SK-N-SH (cell line): Measurements from ENCODE around the gene CDC42SE1.

Source experiments
- EP300 ChIP-seq, 2 experiments: IDR thresholded peaks; 2 replicates each; pipeline versions ENCODE4 v1.4.0 to v1.6.1; 2012; ENCODE audit warnings: borderline replicate concordance in 1 of 2, low read depth in 1 of 2, low read length in 1 of 2
- EZH2phosphoT487 ChIP-seq: fragments of 200-600 bp; sonication (generic); IDR thresholded peaks from 2 replicates; pipeline ENCODE4 v1.6.1; 2017; ENCODE audit warnings: low read depth, mixed run types, mild to moderate bottlenecking, antibody characterized with exemption, moderate library complexity, borderline replicate concordance
- FOSL2 ChIP-seq: IDR thresholded peaks from 2 replicates; pipeline ENCODE4 v1.4.0; 2012; ENCODE audit warnings: low read depth, mild to moderate bottlenecking, moderate library complexity, borderline replicate concordance
- JUND ChIP-seq: IDR thresholded peaks from 2 replicates; pipeline ENCODE4 v1.4.0; 2012
- MXI1 ChIP-seq: IDR thresholded peaks from 2 replicates; pipeline ENCODE4 v1.6.1; 2012; ENCODE audit warnings: mild to moderate bottlenecking, low read depth, low read length, improper control_type of control experiment
- NRF1 ChIP-seq: IDR thresholded peaks from 2 replicates; pipeline ENCODE4 v1.6.1; 2012; ENCODE audit warnings: low read depth, mild to moderate bottlenecking, low read length
- POLR2AphosphoS5 ChIP-seq: IDR thresholded peaks from 2 replicates; pipeline ENCODE4 v1.6.1; 2012; ENCODE audit warnings: low read depth, low read length
- RCOR1 ChIP-seq: fragments of 150-350 bp; IDR thresholded peaks from 2 replicates; pipeline ENCODE4 v1.6.1; 2017; ENCODE audit warnings: antibody characterized with exemption, low read length
- TAF1 ChIP-seq: IDR thresholded peaks from 2 replicates; pipeline ENCODE4 v1.6.1; 2012; ENCODE audit warnings: low read depth, mild to moderate bottlenecking, low read length, moderate library complexity, borderline replicate concordance
- YY1 ChIP-seq: IDR thresholded peaks from 2 replicates; pipeline ENCODE4 v1.4.0; 2012; ENCODE audit warnings: low read depth, mild to moderate bottlenecking
- TF ChIP-seq, protein P1 (sequence below): fragments of 200-600 bp; sonication (generic); IDR thresholded peaks from 2 replicates; pipeline ENCODE4 v1.6.1; 2017; ENCODE audit warnings: antibody characterized with exemption, mild to moderate bottlenecking, moderate library complexity
- TF ChIP-seq, protein P2 (sequence below): IDR thresholded peaks from 2 replicates; pipeline ENCODE4 v1.4.0; 2012; ENCODE audit warnings: low read depth, borderline replicate concordance

DNA sequence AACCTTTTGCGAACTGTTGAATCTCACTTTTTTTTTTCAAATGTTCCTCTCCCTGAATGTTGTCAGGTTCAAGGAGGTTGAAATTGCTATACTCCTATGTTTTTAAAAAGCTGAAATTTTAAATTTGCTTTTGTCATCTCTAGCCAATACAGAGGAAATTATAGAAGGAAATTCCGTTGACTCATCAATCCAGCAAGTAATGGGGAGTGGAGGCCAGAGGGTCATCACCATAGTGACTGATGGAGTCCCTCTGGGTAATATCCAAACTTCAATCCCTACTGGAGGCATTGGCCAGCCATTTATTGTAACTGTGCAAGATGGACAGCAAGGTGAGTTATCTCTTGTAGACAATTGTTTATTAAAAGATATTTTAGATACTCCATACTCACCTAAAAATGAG, 47.5 kb upstream of the CDC42SE1 start:
- no peak for TF ChIP-seq EP300 (IDR thresholded peaks at IDR 0.05; ENCODE audit: borderline replicate concordance in 1 of 2, low read depth in 1 of 2, low read length in 1 of 2)
- TF ChIP-seq, protein P1, sequence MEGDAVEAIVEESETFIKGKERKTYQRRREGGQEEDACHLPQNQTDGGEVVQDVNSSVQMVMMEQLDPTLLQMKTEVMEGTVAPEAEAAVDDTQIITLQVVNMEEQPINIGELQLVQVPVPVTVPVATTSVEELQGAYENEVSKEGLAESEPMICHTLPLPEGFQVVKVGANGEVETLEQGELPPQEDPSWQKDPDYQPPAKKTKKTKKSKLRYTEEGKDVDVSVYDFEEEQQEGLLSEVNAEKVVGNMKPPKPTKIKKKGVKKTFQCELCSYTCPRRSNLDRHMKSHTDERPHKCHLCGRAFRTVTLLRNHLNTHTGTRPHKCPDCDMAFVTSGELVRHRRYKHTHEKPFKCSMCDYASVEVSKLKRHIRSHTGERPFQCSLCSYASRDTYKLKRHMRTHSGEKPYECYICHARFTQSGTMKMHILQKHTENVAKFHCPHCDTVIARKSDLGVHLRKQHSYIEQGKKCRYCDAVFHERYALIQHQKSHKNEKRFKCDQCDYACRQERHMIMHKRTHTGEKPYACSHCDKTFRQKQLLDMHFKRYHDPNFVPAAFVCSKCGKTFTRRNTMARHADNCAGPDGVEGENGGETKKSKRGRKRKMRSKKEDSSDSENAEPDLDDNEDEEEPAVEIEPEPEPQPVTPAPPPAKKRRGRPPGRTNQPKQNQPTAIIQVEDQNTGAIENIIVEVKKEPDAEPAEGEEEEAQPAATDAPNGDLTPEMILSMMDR = no peak
- no peak for TF ChIP-seq YY1
- TF ChIP-seq, protein P2, sequence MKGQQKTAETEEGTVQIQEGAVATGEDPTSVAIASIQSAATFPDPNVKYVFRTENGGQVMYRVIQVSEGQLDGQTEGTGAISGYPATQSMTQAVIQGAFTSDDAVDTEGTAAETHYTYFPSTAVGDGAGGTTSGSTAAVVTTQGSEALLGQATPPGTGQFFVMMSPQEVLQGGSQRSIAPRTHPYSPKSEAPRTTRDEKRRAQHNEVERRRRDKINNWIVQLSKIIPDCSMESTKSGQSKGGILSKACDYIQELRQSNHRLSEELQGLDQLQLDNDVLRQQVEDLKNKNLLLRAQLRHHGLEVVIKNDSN = no peak
- TF ChIP-seq MXI1 = no peak
- no peak for TF ChIP-seq JUND
- no peak for TF ChIP-seq RCOR1
- no peak for TF ChIP-seq FOSL2
- TF ChIP-seq NRF1 = no peak
- TF ChIP-seq TAF1 = no peak
- no peak for TF ChIP-seq EZH2phosphoT487
- TF ChIP-seq POLR2AphosphoS5 = no peak
